Heart left ventricle (tissue), 16 donors: ENCODE data around the gene SKIC3. TPM values are rescaled to one million over a fixed set of nuclear protein-coding genes. Genes with fewer than 3 reads are reported as not detected.

Source experiments
- ATAC-seq, 4 donors: fragments of 200-7000 bp; cut with Tn5 transposase; one replicate each; pipeline ENCODE4 v1.9.1; 2020 to 2022; ENCODE audit warnings: moderate library complexity in 4 of 4, mild to moderate bottlenecking in 3 of 4, moderate number of reproducible peaks in 1 of 4
- DNase-seq, 5 donors: peaks; one replicate each; pipeline ENCODE4 v3.0.0-alpha.2; 2020
- H3K27ac ChIP-seq, 12 donors: fragments of 200-600 bp; sonication (generic) in 4 of 12; one replicate each; pipeline versions ENCODE4 v1.5.0 to v1.8.0; 2016 to 2022; ENCODE audit warnings: mild to moderate bottlenecking in 2 of 12
- H3K27me3 ChIP-seq, 9 donors: fragments of 200-600 bp; sonication (generic) in 2 of 9; one replicate each; pipeline versions ENCODE4 v1.5.1 to v1.8.0; 2016 to 2022; ENCODE audit warnings: mild to moderate bottlenecking in 3 of 9
- H3K36me3 ChIP-seq, 9 donors: fragments of 200-600 bp; sonication (generic) in 2 of 9; one replicate each; pipeline versions ENCODE4 v1.5.0 to v1.8.0; 2018 to 2022; ENCODE audit warnings: mild to moderate bottlenecking in 2 of 9
- H3K4me1 ChIP-seq, 12 donors: fragments of 200-600 bp; sonication (generic) in 4 of 12; one replicate each; pipeline versions ENCODE4 v1.5.0 to v1.8.0; 2016 to 2022; ENCODE audit warnings: mild to moderate bottlenecking in 3 of 12
- H3K4me3 ChIP-seq, 12 donors: fragments of 200-600 bp; sonication (generic) in 4 of 12; one replicate each; pipeline versions ENCODE4 v1.5.0 to v1.8.0; 2017 to 2022; ENCODE audit warnings: mild to moderate bottlenecking in 9 of 12, moderate library complexity in 4 of 12
- H3K9me3 ChIP-seq, 12 donors: fragments of 200-600 bp; sonication (generic) in 4 of 12; one replicate each; pipeline versions ENCODE4 v1.5.0 to v1.8.0; 2016 to 2022; ENCODE audit warnings: mild to moderate bottlenecking in 1 of 12
- POLR2A ChIP-seq, 2 donors: fragments of 450-650 bp; IDR thresholded peaks; one replicate each; pipeline ENCODE4 v1.6.1; 2017; ENCODE audit warnings: antibody characterized with exemption in 2 of 2, mild to moderate bottlenecking in 2 of 2, moderate library complexity in 2 of 2
- WGBS, 4 donors: extraction: QIAGEN DNeasy Blood & Tissue Kit in 2 of 4; methylation state at CpG; one replicate each; pipeline versions ENCODE4 v1.1.5 to v1.1.7; 2013 to 2018; 5-methylcytosine and 5-hydroxymethylcytosine counted together
- intact Hi-C, 10 donors: fragments of 100-400 bp; cut with DNase I; formaldehyde crosslinking; loops; one replicate each; pipeline versions ENCODE4 v1.11.1 to v1.14.2; 2022
- polyA plus RNA-seq, 2 donors: library from polyadenylated mRNA; stranded (reverse); fragments of 200-250 nt; gene quantifications; one replicate each; pipeline ENCODE4 v1.2.3, GENCODE V29; 2013
- total RNA-seq, 9 donors: library from RNA; depleted of rRNA in 2 of 9; stranded (reverse); fragments of >200 nt in 2 of 9; fragmentation: NEBNext Ultra II Directional in 3 of 9; extraction: Animal tissue kit (Norgen Biotek cat#: 25700) in 3 of 9; gene quantifications; one replicate each; pipeline versions ENCODE4 v1.1.0 to v1.2.4, GENCODE V29; 2016 to 2023
- TF ChIP-seq, protein P1 (sequence below), 12 donors: fragments of 200-600 bp; sonication (generic) in 4 of 12; IDR thresholded peaks; one replicate each; pipeline versions ENCODE4 v1.5.0 to v1.8.0; 2018 to 2022; ENCODE audit warnings: antibody characterized with exemption in 12 of 12, mild to moderate bottlenecking in 5 of 12
- donor health status: ischemic (EF 13 %, LVEDD 7.1; RV severe dilation, severe dysfunction).
- donor health status: healthy with polysubstance abuse.
- donor health status: DM: no; HTN: yes; CAD: no.
- donor health status: DM: no; HTN: no; CAD: no.
- donor health status: ischemic (EF 25% LVEDD 6.9; RV normal size, moderate dysfunction).
- donor health status: ischemic (EF 25% LVEDD 5.7; RV mildly dilated, moderate dysfunction).
- donor health status: healthy.
- donor health status: DM: yes; HTN: yes; CAD: no.
- donor health status: ischemic (EF 35%, LVEDD 5.7; RV mildly dilated, moderate dysfunction).
- donor health status: nonischemic (EF 11% LVEDD 7.7; RV severe dilation, severe dysfunction).
- donor health status: DM: yes; HTN: yes; CAD: no.
- donor health status: PGD.
- donor health status: ischemic (EF 29% LVEDD 5.4; RV normal size, mild dysfunction).
- donor health status: nonischemic (EF 23%, LVEDD 6.1; RV moderate dilation, normal function).

The SKIC3 gene
- total and polyA plus RNA-seq, 11 donors = 12.9 to 80.2 (median 64.5) TPM

DNA sequence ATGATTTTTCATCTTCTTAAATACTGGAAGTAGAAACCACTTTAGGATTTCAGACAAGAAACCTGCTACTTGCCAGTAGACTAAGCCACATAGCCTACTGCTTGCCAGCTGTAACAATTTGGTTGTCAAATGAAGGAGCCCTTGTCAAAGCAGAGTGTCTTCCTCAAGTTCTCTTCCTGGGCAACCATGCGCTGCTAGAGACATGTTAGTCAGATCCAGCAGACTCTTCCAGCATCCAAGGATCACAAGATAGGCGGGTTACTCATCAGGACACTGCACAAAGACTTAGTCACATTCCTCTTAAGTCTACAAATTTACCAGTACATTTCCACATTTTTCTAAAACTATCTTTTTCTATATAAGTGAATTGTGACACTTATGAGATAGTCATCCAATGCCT is 24.4 kb downstream of the SKIC3 start:
- ATAC-seq (no peak), DNase-seq (no peak)
- WGBS, 4 donors = 99 to 100% (median 99%) methylated on average over 2 of the region's 2 CpGs
- Histone ChIP-seq H3K4me3 (no peak overlapping the region), H3K9me3 (no peaks in the 10 kb centered on the region), H3K27me3 (no peaks in the 10 kb centered on the region), H3K27ac (no peak overlapping the region), H3K36me3 (peaks cover 0 to 96% (median 65%) of the 10 kb centered on the region in 9 donors), H3K4me1 (peaks cover 0 to 9% (median 0%) of the 10 kb centered on the region in 12 donors)
- intact Hi-C loops = loop anchor here in 1 of 10 donors (10.0 kb wide), 1 partner anchor 1644 kb away; no protein-coding TSS in a partner anchor
- TF ChIP-seq POLR2A (IDR thresholded peaks at IDR 0.05) = no peak
- TF ChIP-seq, protein P1, sequence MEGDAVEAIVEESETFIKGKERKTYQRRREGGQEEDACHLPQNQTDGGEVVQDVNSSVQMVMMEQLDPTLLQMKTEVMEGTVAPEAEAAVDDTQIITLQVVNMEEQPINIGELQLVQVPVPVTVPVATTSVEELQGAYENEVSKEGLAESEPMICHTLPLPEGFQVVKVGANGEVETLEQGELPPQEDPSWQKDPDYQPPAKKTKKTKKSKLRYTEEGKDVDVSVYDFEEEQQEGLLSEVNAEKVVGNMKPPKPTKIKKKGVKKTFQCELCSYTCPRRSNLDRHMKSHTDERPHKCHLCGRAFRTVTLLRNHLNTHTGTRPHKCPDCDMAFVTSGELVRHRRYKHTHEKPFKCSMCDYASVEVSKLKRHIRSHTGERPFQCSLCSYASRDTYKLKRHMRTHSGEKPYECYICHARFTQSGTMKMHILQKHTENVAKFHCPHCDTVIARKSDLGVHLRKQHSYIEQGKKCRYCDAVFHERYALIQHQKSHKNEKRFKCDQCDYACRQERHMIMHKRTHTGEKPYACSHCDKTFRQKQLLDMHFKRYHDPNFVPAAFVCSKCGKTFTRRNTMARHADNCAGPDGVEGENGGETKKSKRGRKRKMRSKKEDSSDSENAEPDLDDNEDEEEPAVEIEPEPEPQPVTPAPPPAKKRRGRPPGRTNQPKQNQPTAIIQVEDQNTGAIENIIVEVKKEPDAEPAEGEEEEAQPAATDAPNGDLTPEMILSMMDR (IDR thresholded peaks at IDR 0.05) = no peak

- ATAC-seq (no peak), DNase-seq (no peak)
- no peak overlapping the region for H3K27ac ChIP-seq
- peaks cover 0 to 96% (median 74%) of the 10 kb centered on the region in 9 donors for H3K36me3 ChIP-seq
- intact Hi-C loops = no loop called here
- peaks cover 0 to 3% (median 0%) of the 10 kb centered on the region in 12 donors for H3K4me1 ChIP-seq
- no peak overlapping the region for H3K4me3 ChIP-seq
- no peaks in the 10 kb centered on the region for H3K9me3 ChIP-seq
- TF ChIP-seq, protein P1 (IDR thresholded peaks at IDR 0.05) = no peak
- TF ChIP-seq POLR2A (IDR thresholded peaks at IDR 0.05) = no peak
- no peaks in the 10 kb centered on the region for H3K27me3 ChIP-seq
Observed at GRCh38 chr5:95528565-95528964, 26.2 kb downstream of the SKIC3 start.

GRCh38 chr5:95526871-95527270 is 27.9 kb downstream of the SKIC3 start:
- H3K27me3 ChIP-seq = no peaks in the 10 kb centered on the region
- TF ChIP-seq POLR2A (IDR thresholded peaks at IDR 0.05) = no peak
- TF ChIP-seq, protein P1 (IDR thresholded peaks at IDR 0.05) = no peak
- 97 to 98% (median 98%) methylated on average over 2 of the region's 2 CpGs for WGBS, 4 donors
- H3K4me3 ChIP-seq = no peak overlapping the region
- no peak for DNase-seq
- H3K4me1 ChIP-seq = peaks cover 0 to 3% (median 0%) of the 10 kb centered on the region in 12 donors
- H3K36me3 ChIP-seq = peaks cover 0 to 99% (median 87%) of the 10 kb centered on the region in 9 donors
- no peaks in the 10 kb centered on the region for H3K9me3 ChIP-seq
- ATAC-seq = no peak
- intact Hi-C loops = no loop called here
- no peak overlapping the region for H3K27ac ChIP-seq

DNA sequence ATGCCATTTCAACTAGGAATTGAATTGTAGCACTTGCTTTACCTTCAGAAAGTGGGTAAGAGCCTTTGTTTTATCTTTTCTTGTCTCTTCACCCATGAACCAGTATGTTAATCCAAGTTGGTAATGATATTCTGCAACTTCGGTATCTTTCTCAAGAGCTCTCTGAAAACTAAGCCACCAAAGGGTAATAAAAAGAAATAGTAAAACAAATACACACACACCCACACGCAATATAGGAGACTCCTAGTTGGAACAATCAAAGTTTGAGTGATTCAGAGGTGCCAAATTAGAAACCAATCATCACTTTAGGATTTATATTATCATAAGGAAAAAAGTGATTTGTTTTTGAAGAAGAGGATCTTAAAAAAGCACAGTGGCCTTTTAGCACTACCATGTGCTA is 30.4 kb downstream of the SKIC3 start:
- DNase-seq = no peak
- intact Hi-C loops = no loop called here
- ATAC-seq = no peak
- TF ChIP-seq, protein P1 (IDR thresholded peaks at IDR 0.05) = no peak
- no peak for TF ChIP-seq POLR2A (IDR thresholded peaks at IDR 0.05)
- no peaks in the 10 kb centered on the region for H3K4me1 ChIP-seq
- no peak overlapping the region for H3K4me3 ChIP-seq
- no peak overlapping the region for H3K27ac ChIP-seq
- H3K9me3 ChIP-seq = no peaks in the 10 kb centered on the region
- H3K27me3 ChIP-seq = no peaks in the 10 kb centered on the region
- H3K36me3 ChIP-seq = peaks cover 0 to 100% (median 98%) of the 10 kb centered on the region in 9 donors
- WGBS, 4 donors = 87 to 92% (median 91%) methylated on average over 2 of the region's 2 CpGs
